HG03095 (cell line): Measurements from ENCODE around the gene GPR150.

Experiments used
- ATAC-seq: cut with Tn5 transposase; IDR thresholded peaks from one replicate; pipeline ENCODE4 v1.9.1; 2021; ENCODE audit warnings: moderate library complexity; ENCODE audit not compliant: unreplicated experiment

Gene GPR150

GRCh38 chr5:95649842-95650620 lies 30.1 kb downstream of the GPR150 start:
- ATAC-seq: no peak

DNA sequence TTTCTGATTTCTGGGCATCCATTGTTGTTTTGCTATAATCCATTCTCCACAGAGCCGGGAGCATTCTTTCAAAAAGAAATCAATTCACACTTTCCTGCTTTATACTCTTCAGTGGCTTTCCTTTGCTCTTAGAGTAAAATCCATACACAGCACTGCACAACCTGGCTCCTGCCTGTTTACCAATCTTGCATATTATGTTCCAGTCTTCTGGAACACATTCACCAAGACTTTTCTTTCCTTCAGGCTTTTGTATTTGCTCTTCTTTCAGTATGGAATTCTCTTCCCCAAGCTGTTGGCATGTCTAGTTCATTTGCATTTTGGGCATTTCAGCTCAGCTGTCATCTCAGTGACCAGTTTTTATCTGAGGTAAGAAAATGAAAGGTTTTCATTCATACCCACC lies 33.0 kb downstream of the GPR150 start:
- no peak for ATAC-seq

DNA sequence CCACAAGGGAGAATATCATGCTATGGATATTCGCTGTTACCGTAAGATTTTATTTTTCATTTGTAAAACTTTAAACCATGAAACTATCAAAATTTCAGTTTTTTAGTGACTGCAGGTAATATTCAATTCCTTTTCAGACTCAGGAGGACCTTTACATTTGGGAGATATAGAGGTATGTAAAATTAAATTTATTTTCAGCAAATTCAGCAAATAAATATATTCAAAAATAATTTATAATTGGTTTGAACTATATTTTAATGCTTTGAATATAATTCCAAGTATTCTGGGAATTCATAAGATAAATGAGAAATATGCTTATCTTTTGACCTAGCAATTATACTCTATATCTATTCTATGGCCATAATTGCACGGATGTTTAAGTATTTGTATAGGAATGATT lies 34.3 kb downstream of the GPR150 start:
- ATAC-seq: no peak

DNA sequence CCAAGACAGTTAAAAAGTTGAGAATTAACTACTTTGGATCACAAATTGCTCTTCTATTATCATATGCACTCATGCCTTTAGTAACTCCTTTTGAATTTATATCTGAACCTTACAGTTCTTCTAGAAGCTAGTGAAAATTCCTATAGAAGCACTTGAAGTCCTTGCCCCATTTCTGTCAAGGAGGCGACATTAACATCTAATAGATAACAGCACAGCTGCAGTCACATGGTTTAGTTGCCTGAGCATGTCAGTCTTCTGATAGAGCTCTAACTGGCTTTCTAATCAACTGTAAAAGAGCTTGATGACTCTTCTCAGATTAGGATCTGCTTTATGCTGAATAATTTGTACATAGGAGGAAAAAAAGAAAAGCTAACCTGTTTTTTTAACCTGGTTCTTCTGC lies 35.7 kb downstream of the GPR150 start:
- no peak for ATAC-seq

- no peak for ATAC-seq
Measured at GRCh38 chr5:95660060-95660459, 40.2 kb downstream of the GPR150 start.

DNA sequence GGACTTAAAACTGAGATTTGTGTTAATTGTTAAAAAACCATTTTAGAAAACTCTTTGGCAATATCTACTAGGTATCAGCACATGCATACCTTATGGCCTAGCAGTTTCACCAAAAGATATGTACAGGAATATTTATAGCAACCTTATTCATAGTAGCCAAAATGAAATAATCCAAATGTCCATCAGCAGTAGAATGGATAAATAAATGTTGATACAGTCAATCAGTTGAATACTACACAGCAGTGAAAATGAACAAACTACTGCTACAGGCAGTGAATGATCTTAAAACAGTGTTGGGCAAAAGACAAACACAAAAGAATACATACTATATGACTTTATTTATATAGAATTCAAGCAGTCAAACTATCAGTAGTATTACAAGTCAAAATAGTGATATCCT lies 43.1 kb downstream of the GPR150 start:
- no peak for ATAC-seq

GRCh38 chr5:95664204-95664786 lies 44.4 kb downstream of the GPR150 start:
- ATAC-seq: no peak

DNA sequence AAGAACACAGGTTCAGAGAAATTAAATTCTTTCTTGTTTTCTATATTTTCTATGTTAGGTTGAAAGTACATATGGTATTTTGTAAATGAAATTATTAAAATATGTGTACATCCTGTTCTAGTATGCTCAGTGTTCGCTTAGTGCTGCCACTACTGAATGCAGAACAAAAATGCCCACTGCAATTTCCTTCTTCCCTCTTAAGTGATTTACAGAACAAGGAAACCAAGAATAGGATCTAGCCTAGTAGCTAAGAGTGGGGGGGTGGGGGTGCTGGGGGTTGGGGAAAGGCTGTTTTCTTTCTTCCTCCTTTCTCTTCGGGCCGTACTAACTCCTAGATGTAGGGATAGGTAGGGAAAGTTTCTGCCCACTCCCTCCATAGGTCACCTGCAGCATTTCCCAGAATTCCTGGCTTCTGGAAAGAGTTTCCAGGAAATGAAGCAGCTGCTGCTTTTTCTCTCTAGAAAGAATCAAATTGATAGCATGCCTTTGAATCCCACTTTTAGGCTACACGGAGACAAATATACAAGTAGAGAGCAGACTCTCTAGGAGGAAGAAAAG lies 47.3 kb downstream of the GPR150 start:
- no peak for ATAC-seq

DNA sequence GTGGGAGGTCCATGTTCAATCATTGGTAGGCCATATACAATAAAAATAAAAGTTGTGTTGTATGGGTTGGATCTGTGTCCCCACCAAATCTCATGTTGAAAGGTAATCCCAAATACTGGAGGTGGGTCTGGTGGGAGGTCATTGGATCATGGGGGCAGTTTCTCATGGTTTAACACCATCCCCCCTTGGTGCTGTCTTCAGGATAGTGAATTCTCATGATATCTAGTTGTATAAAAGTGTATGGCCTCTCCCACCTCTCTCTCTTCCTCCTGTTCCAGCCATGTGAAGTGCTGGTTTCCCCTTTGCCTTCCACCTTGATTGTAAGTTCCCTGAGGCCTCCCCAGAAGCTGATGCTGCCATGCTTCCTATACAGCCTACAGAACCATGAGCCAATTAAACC lies 47.8 kb downstream of the GPR150 start:
- no peak for ATAC-seq

- ATAC-seq: no peak
Measured at GRCh38 chr5:95668216-95668615, 48.3 kb downstream of the GPR150 start.

DNA sequence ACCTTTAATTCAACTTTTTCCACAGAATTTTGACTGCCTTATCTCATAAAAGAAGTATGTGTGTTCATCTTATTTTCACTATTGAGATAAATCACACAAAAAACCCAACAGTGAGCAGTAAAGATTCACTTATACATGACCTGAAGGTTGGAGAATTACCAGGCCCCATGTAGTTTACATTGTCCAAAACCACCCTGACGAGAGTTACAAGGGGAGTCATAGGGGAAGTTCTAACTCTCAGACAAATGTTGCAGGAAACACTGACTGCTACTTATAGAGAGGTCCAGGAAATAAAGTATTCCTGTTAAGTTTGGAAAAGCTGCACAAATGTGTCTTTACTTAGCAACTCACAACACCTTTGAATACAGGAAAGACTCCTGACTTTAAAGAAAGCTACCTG lies 48.8 kb downstream of the GPR150 start:
- no peak for ATAC-seq

DNA sequence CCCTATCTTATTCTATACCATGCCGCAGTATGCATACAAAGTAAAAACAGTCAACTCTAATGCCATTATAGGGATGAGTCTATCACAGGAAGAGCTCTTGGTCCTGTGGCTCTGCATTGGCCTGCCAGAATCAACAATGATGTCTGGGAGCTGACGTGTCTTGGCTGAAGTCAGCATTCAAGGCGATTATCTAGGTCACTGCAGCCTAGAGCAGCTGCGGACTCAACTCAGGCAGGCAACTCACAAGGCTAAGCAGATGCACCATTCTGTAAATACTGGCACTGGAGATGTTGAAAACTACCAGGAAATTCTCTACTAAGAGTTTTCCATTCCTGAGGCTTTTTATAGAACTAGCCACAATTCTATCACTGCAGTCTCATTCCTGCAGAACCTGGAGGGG lies 49.7 kb downstream of the GPR150 start:
- ATAC-seq: no peak

DNA sequence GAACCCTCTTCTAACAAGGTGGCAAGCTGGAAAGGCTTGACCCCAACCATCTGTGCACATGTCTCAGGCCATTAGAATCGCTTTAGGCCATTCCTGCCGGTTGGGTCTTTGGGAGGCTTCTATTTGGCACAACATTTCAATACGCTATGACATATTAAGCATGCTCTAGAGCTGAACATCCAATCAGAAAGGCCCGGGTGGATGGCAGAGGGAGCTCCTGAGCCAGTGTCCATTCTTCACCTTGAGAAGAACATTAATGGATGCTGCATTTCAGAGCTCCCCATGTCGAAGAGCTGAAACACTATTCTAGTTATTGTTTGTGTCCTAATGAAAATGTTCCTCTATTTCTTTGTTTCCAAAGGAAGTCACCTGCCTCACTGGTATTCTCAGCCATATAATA lies 50.1 kb downstream of the GPR150 start:
- no peak for ATAC-seq

- ATAC-seq: no peak
Measured at GRCh38 chr5:95670568-95670967, 50.7 kb downstream of the GPR150 start.
